Mononuclear cell (primary cell): Measurements from ENCODE around the gene GNA14. TPM values are rescaled to one million over a fixed set of nuclear protein-coding genes. Genes with fewer than 3 reads are reported as not detected.
"Not testable (repeated sequence)": the region's sequence is repeated elsewhere in the genome, so short reads cannot be mapped to it uniquely, and the experiment has no call there.

ENCODE experiments used
- H3K27me3 ChIP-seq: 2 replicates; pipeline ENCODE4 v1.6.0; 2011; ENCODE audit warnings: low read length, control low read depth; ENCODE audit not compliant: insufficient read depth
- H3K4me1 ChIP-seq: 2 replicates; pipeline ENCODE4 v1.5.1; 2011; ENCODE audit warnings: mild to moderate bottlenecking, low read length, control low read depth; ENCODE audit not compliant: insufficient read depth
- H3K4me3 ChIP-seq: 2 replicates; pipeline ENCODE4 v1.5.1; 2011; ENCODE audit warnings: mild to moderate bottlenecking, low read length, moderate library complexity
- H3K9me3 ChIP-seq: 2 replicates; pipeline ENCODE4 v1.5.1; 2011; ENCODE audit warnings: low read depth, mild to moderate bottlenecking, control low read depth, low read length
- total RNA-seq: library from RNA; depleted of rRNA; stranded (reverse); fragments of >200 nt; gene quantifications from one replicate; pipeline ENCODE4 v1.2.3, GENCODE V29; 2012

Gene GNA14
- total RNA-seq, 1 donor, result not detected

DNA sequence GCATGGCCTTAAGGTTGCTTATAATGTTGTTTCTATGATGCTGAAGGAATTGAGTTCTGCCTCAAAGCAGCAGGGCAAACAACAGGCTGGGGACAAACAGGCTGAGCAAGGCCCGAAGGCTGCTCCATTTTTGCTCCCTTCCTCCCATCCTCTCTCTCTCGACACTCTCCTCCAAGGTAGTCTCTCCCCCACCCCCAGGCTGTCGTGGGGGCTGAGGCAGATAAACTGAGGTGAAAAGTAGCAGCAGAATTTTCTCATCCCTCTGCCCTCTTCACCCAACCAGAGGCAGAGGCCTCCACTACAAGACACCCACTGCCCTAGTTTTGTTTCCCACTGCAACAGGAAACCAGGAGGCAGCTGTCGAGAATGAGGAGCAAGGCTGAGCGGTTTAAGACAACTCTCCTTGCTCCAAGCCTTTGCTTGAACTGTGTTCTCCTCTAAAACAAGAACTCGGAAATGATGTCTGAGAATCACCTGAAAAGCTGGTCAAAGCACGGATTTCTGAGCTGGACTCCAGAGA is 13.5 kb upstream of the GNA14 start:
- H3K4me3 ChIP-seq, result no peak overlapping the region
- H3K9me3 ChIP-seq, result no peaks in the 10 kb centered on the region
- no peaks in the 10 kb centered on the region for H3K27me3 ChIP-seq
- no peaks in the 10 kb centered on the region for H3K4me1 ChIP-seq

DNA sequence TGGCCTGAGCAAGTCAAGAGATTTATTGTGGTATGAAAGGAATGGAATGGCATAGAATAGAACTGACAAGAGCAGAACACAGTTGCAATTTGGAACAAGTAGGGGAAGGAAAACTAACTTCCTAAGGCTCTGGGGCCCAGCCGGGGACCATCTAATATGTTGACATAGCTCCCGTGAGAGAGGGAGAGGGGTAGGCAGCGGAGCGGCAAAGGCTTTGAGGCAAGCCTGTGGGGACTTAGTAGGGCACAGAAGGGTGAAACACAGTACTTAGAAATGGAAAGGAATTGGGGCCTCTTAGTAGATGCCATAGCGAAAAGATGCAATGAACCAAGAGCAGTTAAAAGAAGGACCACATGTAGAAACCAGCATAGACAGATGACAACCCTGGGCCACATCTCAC is 11.8 kb upstream of the GNA14 start:
- Histone ChIP-seq H3K27me3 (no peaks in the 10 kb centered on the region), H3K4me3 (no peak overlapping the region), H3K9me3 (no peaks in the 10 kb centered on the region), H3K4me1 (no peaks in the 10 kb centered on the region)

DNA sequence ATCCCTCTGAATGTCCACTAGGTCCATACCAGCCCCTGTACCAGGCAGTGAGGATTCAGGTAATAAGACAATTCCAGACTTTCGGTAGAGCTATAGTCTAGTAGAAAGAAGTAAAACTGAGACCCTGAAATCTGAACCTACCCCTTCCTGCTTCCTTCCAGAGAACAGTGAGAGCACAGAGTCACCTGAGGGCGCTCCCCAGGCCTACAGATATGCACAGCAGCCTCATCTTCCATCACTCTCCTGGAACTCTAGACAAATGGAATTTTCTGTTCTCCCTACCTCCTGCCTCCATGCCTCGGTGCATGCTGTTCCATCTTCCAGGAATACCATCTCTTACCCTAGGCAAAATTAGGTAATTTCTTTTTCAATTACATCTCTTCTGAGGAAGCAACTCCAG is 3.1 kb upstream of the GNA14 start:
- Histone ChIP-seq H3K27me3 (peaks cover 37% of the 10 kb centered on the region), H3K9me3 (no peaks in the 10 kb centered on the region), H3K4me3 (no peak overlapping the region), H3K4me1 (peaks cover 18% of the 10 kb centered on the region)

DNA sequence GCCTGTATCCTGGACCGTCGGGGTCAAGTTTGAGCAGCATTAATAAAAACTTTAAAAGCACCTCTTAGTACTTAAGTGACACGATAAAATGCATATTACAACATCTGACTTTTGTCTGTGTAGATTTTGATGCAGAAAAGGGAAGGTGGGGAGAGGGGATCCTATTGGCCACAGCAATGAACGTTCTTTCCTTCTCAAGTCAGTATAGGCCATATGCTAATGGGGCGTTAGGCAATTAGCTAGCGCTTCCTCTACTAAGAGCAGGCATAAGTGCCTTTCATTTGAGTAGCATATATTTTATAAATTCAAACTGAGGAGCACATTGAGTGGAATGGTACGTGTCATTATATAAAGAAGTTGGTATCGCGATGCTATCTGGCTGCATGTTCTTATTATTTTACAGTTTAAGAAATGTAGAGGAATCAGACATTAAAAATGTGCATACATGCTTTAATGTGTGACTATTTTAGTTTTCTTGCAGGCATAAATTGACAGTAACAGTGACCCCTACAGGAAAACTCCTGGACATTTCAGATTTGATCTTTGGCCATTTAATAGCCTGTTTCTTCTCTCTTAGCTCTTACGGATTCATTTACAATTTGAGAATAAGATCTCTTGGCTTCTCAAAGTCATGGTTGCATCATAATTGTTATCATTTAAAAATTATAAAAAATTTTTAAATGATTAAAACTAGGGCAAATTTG is 1.1 kb upstream of the GNA14 start:
- no peaks in the 10 kb centered on the region for H3K9me3 ChIP-seq
- peaks cover 42% of the 10 kb centered on the region for H3K27me3 ChIP-seq
- H3K4me1 ChIP-seq, result peaks cover 18% of the 10 kb centered on the region
- H3K4me3 ChIP-seq, result peak overlapping the region; percentile 34

DNA sequence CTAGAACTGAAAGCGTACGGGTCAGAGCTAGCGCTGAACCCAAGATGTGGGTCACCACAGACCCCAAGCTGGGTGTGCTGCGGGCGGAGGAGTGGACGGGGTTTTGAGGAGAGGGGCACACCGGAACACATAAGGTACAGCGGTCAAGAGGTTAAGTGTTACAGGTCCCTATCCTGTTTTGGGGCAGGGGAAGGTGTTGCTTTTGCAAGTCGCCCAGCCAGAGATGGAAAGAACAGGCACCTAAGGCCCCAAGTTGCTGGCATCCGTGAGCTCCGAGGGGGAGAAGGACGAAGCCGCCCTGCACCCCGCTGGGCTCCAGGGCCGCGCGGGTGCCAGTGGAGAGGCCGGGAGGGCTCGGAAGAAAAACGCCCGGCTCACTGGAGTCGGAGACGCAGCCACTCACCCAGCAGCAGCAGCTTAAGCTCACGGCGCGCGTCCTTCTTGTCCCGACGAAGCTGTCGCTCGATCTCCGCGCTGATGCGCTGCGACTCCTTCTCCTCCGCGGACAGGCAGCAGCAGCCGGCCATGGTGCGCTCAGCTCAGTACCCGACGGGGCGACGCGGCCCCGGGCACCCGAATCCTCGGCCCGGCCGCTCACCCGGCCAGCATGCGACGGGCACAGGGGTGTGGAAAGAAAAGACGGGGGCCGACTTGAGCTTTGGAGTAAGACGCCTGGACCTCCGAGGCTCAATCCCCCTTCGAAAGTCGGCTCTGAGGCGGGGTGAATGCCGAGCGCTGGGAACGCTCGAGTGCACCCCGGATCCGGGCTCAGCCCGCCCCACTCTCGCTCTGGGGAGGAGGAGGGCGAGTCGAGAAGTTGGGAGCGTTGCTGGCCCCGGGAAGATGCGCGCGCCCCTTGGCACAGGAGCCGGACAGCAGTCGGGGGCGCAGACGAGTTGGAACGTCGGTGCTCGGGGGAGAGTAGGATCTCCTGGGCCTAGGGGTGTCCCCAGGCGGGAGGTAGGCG is 572 bp downstream of the GNA14 start:
- Histone ChIP-seq H3K9me3 (no peaks in the 10 kb centered on the region), H3K4me3 (peak overlapping the region; percentile 34), H3K4me1 (peaks cover 18% of the 10 kb centered on the region), H3K27me3 (peaks cover 42% of the 10 kb centered on the region)

DNA sequence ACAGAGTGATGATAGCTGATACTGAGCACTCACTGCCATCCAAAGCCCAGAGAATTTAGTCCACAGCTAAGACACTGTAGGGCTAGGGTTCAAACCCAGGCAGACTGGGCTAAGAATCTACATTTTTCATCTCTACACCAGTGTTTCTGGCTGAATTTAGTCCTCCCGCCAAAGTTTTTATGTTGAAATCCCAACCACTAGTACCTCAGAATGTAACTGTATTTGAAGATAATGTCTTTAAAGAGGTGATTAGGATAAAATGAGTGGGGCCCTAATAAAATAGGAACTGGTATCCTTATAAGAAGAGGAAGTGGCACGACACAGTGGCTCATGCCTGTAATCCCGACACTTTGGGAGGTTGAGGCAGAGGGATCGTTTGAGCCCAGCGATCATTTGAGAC is 4.3 kb downstream of the GNA14 start:
- no peak overlapping the region for H3K4me3 ChIP-seq
- H3K9me3 ChIP-seq, result no peaks in the 10 kb centered on the region
- peaks cover 17% of the 10 kb centered on the region for H3K4me1 ChIP-seq
- H3K27me3 ChIP-seq, result peaks cover 32% of the 10 kb centered on the region

DNA sequence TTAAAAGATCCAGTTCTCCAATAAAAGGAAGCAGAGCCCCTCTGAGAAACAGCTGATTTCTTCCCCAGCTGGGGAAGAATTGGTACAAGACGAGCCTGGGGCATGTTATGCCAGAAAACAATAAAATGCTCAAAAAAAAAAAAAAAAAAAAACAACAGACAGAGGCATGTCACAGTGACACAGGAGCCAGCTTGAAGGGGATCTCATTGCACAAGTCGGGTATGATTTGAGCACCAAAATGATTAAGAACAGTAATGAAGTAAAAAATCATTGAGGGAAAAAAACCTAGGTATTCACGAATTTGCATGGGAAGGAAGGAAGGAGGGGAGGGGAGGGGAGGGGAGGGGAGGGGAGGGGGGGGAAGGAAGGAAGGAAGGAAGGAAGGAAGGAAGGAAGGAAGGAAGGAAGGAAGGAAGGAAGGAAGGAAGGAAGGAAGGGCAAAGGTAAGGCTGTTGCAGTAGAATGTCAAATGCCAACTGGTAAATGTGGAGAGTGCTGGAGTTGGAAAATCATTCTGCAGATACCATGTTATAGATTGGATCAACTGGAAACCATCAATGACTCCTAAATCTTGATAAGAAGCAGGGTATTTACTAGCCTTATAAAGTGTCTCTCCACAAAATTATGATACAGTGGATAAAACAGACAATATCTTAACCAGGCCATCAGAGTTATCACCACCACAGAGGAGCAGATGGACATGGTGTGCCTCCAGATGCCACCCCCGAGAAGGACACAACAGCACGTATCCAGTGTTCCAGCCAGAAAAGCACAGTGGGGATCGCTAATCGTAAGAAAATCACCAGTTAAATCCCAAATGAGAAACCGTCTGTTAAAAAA is 7.2 kb downstream of the GNA14 start:
- Histone ChIP-seq H3K4me1 (no peaks in the 10 kb centered on the region), H3K9me3 (no peaks in the 10 kb centered on the region)

DNA sequence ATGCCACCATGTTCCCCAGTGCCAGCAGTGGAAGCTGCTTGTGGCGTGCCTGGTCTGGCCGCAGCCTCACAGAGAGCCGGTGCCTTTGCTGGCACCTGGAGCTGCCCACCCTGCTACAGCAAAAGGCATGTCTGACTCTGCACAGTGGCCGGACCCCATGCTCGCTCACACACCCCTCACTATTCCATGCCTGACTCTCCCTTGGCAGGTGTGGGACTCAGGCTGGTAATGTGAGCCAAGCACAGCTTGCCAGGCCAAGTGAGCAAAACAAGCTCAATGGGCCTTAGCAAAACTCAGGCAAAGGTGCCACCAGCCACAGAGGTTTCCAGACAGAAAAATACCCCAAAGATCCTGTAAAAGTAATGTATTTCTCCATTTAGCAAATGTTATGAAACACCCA is 15.5 kb downstream of the GNA14 start:
- no peaks in the 10 kb centered on the region for H3K27me3 ChIP-seq
- no peak overlapping the region for H3K4me3 ChIP-seq
- no peaks in the 10 kb centered on the region for H3K4me1 ChIP-seq
- H3K9me3 ChIP-seq, result no peaks in the 10 kb centered on the region

More for the DNA sequence above, 7.2 kb downstream of the GNA14 start:
- no peak overlapping the region for H3K4me3 ChIP-seq
- peaks cover 3% of the 10 kb centered on the region for H3K27me3 ChIP-seq

DNA sequence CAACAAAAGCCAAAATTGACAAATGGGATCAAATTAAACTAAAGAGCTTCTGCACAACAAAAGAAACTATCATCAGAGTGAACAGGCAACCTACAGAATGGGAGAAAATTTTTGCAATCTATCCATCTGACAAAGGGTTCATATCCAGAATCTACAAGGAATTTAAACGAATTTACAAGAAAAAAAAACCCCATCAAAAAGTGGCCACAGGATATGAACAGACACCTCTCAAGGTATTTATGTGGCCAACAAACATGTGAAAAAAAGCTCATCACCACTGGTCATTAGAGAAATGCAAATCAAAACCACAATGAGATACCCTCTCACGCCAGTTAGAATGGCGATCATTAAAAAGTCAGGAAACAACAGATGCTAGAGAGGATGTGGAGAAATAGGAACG is 19.3 kb downstream of the GNA14 start:
- not testable (repeated sequence) for H3K27me3 ChIP-seq, H3K9me3 ChIP-seq, H3K4me1 ChIP-seq, H3K4me3 ChIP-seq

DNA sequence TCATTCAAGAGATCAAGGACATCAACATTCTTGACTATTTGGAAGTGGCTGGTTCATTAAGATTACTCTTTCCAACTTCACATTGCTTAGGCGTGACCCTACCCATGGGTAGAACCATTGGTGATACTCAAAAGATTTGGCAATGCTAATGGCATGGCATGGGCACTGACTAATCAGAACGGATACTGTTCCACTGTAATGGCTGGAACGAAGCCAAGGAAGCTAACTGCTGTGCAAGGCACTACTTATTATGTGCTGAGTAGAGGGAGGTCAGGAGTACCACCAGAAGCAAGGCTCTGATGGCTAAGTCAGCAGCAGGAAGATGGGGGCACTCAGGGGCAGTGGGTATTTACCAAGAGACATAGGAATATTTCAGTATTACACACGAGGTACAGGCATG is 31.9 kb downstream of the GNA14 start:
- no peaks in the 10 kb centered on the region for H3K27me3 ChIP-seq
- no peaks in the 10 kb centered on the region for H3K4me1 ChIP-seq
- H3K9me3 ChIP-seq, result no peaks in the 10 kb centered on the region
- no peak overlapping the region for H3K4me3 ChIP-seq

DNA sequence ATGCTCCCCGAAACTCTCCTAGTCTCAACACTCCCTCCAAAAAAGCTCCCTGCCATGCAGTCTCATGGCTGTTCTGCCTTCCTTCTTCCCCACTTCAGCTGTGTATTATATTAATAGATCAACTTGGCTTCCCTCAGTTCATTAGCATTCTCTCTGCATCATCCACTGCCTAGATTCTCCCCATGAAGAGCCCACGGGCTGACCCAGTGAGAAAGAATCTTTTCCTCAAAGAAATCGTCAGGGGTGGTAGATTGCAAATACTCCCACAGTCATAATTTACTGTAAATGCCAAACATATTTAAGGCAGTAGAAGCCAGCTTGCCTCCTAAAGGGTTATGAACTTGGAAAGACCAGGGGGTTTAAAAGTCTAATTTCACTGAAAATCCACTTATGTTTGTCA is 33.5 kb downstream of the GNA14 start:
- Histone ChIP-seq H3K9me3 (no peaks in the 10 kb centered on the region), H3K4me3 (no peak overlapping the region), H3K27me3 (no peaks in the 10 kb centered on the region), H3K4me1 (no peaks in the 10 kb centered on the region)

DNA sequence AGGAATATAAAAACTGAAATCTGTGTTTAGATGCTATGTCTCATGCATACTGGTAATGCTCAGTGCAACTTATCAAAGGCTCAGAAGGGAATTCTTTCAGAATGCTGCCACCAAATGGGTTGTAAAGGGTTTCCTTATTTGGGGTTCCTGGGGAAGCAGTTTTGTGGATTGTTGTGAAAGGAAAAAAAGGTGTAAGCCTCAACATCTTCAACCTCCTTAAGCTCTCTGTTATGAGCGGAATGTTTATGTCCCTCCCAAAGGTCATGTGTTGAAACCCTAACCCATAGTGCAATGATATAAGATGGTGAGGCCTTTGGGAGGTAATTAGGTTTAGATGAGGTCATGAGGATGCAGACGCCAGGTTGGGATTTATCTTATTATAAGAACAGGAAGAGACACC is 41.6 kb downstream of the GNA14 start:
- H3K4me3 ChIP-seq, result no peak overlapping the region
- H3K27me3 ChIP-seq, result no peaks in the 10 kb centered on the region
- H3K9me3 ChIP-seq, result no peaks in the 10 kb centered on the region
- H3K4me1 ChIP-seq, result no peaks in the 10 kb centered on the region

DNA sequence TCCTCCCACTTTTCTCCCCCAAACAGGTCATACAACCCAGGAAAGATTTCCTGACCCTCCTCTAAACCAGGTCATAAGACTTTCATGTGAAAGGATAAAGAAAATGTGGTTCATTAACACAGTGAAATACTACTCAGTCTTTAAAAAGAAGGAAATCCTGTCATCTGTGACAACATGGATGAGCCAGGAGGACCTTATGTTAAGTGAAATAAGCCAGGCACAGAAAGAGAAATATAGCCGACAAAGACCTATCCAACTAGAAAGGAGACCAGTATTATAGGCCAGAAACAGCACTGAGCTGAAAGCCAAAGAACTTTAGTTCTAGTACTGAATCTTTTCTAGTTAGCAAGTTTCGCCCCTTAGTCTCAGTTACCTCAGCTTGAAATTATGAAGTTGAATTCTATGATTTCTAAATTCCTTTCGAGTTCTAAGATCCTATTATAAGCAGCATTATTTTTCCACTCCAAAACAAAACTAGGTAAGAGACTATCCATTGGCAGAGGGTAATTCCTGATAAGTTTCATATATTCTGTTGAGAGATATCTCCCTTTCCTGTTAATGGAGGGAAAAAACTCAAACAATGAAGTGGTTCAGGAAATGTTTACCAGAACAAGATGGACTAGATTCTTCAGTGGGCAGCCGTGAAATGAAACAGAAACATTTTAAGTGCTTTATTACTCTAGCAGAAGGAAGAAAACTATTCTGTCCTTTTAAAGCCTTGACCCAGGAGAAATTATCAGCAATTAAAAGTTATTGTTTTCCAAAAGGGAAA is 42.5 kb downstream of the GNA14 start:
- H3K27me3 ChIP-seq, result no peaks in the 10 kb centered on the region
- no peaks in the 10 kb centered on the region for H3K9me3 ChIP-seq
- H3K4me1 ChIP-seq, result no peaks in the 10 kb centered on the region
- no peak overlapping the region for H3K4me3 ChIP-seq

DNA sequence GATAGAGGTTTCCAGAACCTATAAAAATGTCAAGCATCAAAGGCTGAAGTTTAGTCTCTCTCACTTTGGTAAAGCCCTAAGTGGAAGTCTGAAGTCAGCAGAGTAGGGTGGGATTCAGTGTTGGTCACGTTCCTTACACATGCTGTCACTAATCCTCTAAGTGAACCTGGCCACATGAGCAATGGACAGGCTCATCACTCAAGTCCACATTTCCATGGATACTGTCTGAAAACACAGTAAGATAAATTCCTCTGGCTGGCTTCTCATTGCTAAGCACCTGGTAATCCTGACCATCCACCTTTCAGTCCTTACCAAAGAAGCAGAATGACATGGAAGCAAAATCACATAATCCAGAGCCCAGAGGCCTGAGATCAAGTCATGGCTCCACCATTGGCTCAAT is 43.8 kb downstream of the GNA14 start:
- no peaks in the 10 kb centered on the region for H3K27me3 ChIP-seq
- no peaks in the 10 kb centered on the region for H3K4me1 ChIP-seq
- H3K9me3 ChIP-seq, result no peaks in the 10 kb centered on the region
- H3K4me3 ChIP-seq, result no peak overlapping the region
